GM12878 (cell line): ENCODE measurements around the gene SLC25A26.

Experiments
- CEBPZ ChIP-seq: fragments of 150-350 bp; IDR thresholded peaks from 2 replicates; pipeline ENCODE4 v1.6.1; 2016; ENCODE audit warnings: low read depth, low read length
- CHD2 ChIP-seq: IDR thresholded peaks from 2 replicates; pipeline ENCODE4 v1.6.1; 2011; ENCODE audit warnings: low read depth, low read length, improper control_type of control experiment, borderline replicate concordance
- CTCF ChIP-seq, 3 experiments: IDR thresholded peaks in 2 of 3; conservative IDR thresholded peaks in 1 of 3; 2 replicates each; pipeline ENCODE4 v1.5.1; 2011; ENCODE audit warnings: low read depth in 3 of 3, low read length in 3 of 3, mild to moderate bottlenecking in 3 of 3, control low read depth in 2 of 3, moderate library complexity in 2 of 3, inconsistent platforms in 1 of 3, mixed read lengths in 1 of 3; ENCODE audit not compliant: control insufficient read depth in 2 of 3, insufficient read depth in 1 of 3; ENCODE audit errors: extremely low read depth in 1 of 3
- ETV6 ChIP-seq, 2 experiments: fragments of 450-650 bp in 1 of 2; IDR thresholded peaks in 1 of 2; conservative IDR thresholded peaks in 1 of 2; 2 replicates each; pipeline ENCODE4 v1.6.1; 2014; ENCODE audit warnings: antibody characterized with exemption in 1 of 2, borderline replicate concordance in 1 of 2, low read depth in 1 of 2, mild to moderate bottlenecking in 1 of 2, moderate library complexity in 1 of 2
- GABPA ChIP-seq: IDR thresholded peaks from 2 replicates; pipeline ENCODE4 v1.6.1; 2014; ENCODE audit warnings: antibody characterized with exemption, low read depth, mild to moderate bottlenecking, inconsistent platforms
- IKZF2 ChIP-seq, 2 experiments: fragments of 450-650 bp; IDR thresholded peaks; 2 replicates each; pipeline ENCODE4 v1.6.1; 2017; ENCODE audit warnings: mild to moderate bottlenecking in 2 of 2, moderate library complexity in 2 of 2
- NFXL1 ChIP-seq: fragments of 450-650 bp; IDR thresholded peaks from 2 replicates; pipeline ENCODE4 v1.6.1; 2017; ENCODE audit warnings: antibody characterized with exemption, mild to moderate bottlenecking, borderline replicate concordance
- POLR2A ChIP-seq: IDR thresholded peaks from 2 replicates; pipeline ENCODE4 v1.6.1; 2011; ENCODE audit warnings: low read depth, mild to moderate bottlenecking, low read length
- REST ChIP-seq: IDR thresholded peaks from 2 replicates; pipeline ENCODE4 v1.6.1; 2012; ENCODE audit warnings: mild to moderate bottlenecking, low read depth, low read length
- SIX5 ChIP-seq: IDR thresholded peaks from 2 replicates; pipeline ENCODE4 v1.6.1; 2011; ENCODE audit warnings: mild to moderate bottlenecking, low read depth, low read length, moderate library complexity; ENCODE audit not compliant: severe bottlenecking
- SMC3 ChIP-seq: IDR thresholded peaks from 2 replicates; pipeline ENCODE4 v1.6.1; 2011; ENCODE audit warnings: low read length, improper control_type of control experiment, borderline replicate concordance
- TF ChIP-seq, protein P1 (sequence below): IDR thresholded peaks from 2 replicates; pipeline ENCODE4 v1.6.1; 2011; ENCODE audit warnings: low read depth, mild to moderate bottlenecking, low read length, moderate library complexity, borderline replicate concordance; ENCODE audit errors: extremely low read depth

GRCh38 chr3:66353039-66353438 lies 132.2 kb downstream of the SLC25A26 start:
- TF ChIP-seq NFXL1 (no peak), ETV6 (conservative IDR thresholded peaks at IDR 0.05 in 1 of 2, IDR thresholded peaks at IDR 0.05 in 1 of 2; ENCODE audit: borderline replicate concordance in 1 of 2, low read depth in 1 of 2) (no peak), CTCF (IDR thresholded peaks at IDR 0.05 in 2 of 3, conservative IDR thresholded peaks at IDR 0.05 in 1 of 3; ENCODE audit: control insufficient read depth in 2 of 3, extremely low read depth in 1 of 3, insufficient read depth in 1 of 3, low read depth in 3 of 3, low read length in 3 of 3) (no peak), CEBPZ (no peak), SMC3 (no peak), CHD2 (no peak), SIX5 (no peak), IKZF2 (IDR thresholded peaks at IDR 0.05) (no peak), REST (no peak), POLR2A (no peak), GABPA (no peak)
- TF ChIP-seq, protein P1, sequence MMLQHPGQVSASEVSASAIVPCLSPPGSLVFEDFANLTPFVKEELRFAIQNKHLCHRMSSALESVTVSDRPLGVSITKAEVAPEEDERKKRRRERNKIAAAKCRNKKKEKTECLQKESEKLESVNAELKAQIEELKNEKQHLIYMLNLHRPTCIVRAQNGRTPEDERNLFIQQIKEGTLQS: no peak
